ENCODE data around the gene TLE5.
A peak's percentile ranks its signal among the peaks of the same experiment; 100 is the strongest.
"Not testable (repeated sequence)": the region's sequence is repeated elsewhere in the genome, so short reads cannot be mapped to it uniquely, and the experiment has no call there.

Gene TLE5

DNA sequence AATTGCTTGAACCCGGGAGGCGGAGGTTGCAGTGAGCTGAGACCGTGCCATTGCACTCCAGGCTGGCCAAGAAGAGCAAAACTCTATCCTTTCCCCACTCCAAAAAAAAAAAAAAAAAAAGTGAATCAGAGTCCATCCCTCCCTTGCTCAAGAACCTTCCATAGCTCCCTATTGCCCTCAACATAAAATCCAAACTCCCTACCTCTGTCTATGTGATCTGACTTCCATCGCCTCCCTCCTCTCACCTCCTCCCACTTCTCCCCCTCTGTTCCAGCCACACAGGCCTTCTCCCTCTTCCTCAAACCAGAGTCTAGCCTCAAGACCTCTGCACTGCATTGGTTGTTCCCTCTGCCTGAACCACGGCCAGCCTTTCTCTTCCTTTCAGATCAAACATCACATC, 23.2 kb downstream of the TLE5 start:
- no peak overlapping the region for H2AFZ ChIP-seq (ENCODE audit: low read depth, low read length, severe bottlenecking)
- no peaks in the 10 kb centered on the region for H3K9me3 ChIP-seq (ENCODE audit: insufficient read depth, low read length)
- H3K4me3 ChIP-seq (ENCODE audit: insufficient read depth, low read length, poor library complexity, severe bottlenecking), result no peak overlapping the region
- H3K9ac ChIP-seq (ENCODE audit: low read length), result no peak overlapping the region
- no peak overlapping the region for H3K4me2 ChIP-seq (ENCODE audit: low read depth, low read length, poor library complexity, severe bottlenecking)
- no peaks in the 10 kb centered on the region for H3K36me3 ChIP-seq (ENCODE audit: low read length)
- H3K27ac ChIP-seq (ENCODE audit: low read depth, low read length), result no peak overlapping the region
- no peaks in the 10 kb centered on the region for H4K20me1 ChIP-seq (ENCODE audit: low read depth, low read length)
- no peaks in the 10 kb centered on the region for H3K27me3 ChIP-seq (ENCODE audit: low read length)
- H3K9me2 ChIP-seq (replicated peaks; ENCODE audit: insufficient read depth, low read length), result no peaks in the 10 kb centered on the region
- TF ChIP-seq, protein P1, sequence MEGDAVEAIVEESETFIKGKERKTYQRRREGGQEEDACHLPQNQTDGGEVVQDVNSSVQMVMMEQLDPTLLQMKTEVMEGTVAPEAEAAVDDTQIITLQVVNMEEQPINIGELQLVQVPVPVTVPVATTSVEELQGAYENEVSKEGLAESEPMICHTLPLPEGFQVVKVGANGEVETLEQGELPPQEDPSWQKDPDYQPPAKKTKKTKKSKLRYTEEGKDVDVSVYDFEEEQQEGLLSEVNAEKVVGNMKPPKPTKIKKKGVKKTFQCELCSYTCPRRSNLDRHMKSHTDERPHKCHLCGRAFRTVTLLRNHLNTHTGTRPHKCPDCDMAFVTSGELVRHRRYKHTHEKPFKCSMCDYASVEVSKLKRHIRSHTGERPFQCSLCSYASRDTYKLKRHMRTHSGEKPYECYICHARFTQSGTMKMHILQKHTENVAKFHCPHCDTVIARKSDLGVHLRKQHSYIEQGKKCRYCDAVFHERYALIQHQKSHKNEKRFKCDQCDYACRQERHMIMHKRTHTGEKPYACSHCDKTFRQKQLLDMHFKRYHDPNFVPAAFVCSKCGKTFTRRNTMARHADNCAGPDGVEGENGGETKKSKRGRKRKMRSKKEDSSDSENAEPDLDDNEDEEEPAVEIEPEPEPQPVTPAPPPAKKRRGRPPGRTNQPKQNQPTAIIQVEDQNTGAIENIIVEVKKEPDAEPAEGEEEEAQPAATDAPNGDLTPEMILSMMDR (IDR thresholded peaks at IDR 0.05; ENCODE audit: insufficient read depth, low read length, poor library complexity, severe bottlenecking), result no peak
- TF ChIP-seq EZH2phosphoT487 (conservative IDR thresholded peaks at IDR 0.05; ENCODE audit: low read length), result no peak
- no peaks in the 10 kb centered on the region for H3F3A ChIP-seq (ENCODE audit: insufficient read depth)
- no peaks in the 10 kb centered on the region for H3K79me2 ChIP-seq (ENCODE audit: insufficient read depth, low read length)

DNA sequence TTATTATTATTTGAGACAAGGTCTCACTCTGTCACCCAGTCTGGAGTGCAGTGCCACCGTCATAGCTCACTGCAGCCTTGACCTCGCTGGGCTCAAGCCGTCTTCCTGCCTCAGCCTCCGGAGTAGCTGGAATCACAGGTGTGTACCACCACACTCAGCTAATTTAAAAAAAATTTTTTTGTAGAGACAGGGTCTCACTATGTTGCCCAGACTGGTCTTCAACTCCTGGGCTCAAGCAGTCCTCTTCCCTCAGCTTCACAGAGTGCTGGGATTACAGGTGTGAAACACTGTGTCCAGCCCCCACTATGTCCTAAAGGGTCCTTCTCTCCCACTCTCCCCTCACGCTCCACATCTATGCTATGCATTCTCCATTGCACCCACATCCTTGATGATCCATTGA, 24.1 kb downstream of the TLE5 start:
- TF ChIP-seq EZH2phosphoT487 (conservative IDR thresholded peaks at IDR 0.05; ENCODE audit: low read length), result no peak
- TF ChIP-seq, protein P1 (IDR thresholded peaks at IDR 0.05; ENCODE audit: insufficient read depth, low read length, poor library complexity, severe bottlenecking), result no peak
- Histone ChIP-seq H2AFZ (ENCODE audit: low read depth, low read length, severe bottlenecking) (no peak overlapping the region), H3K36me3 (ENCODE audit: low read length) (no peaks in the 10 kb centered on the region), H3K4me3 (ENCODE audit: insufficient read depth, low read length, poor library complexity, severe bottlenecking) (no peak overlapping the region), H3F3A (ENCODE audit: insufficient read depth) (no peaks in the 10 kb centered on the region), H4K20me1 (ENCODE audit: low read depth, low read length) (no peaks in the 10 kb centered on the region), H3K27ac (ENCODE audit: low read depth, low read length) (no peak overlapping the region), H3K27me3 (ENCODE audit: low read length) (no peaks in the 10 kb centered on the region), H3K9ac (ENCODE audit: low read length) (no peak overlapping the region), H3K9me3 (ENCODE audit: insufficient read depth, low read length) (no peaks in the 10 kb centered on the region), H3K4me2 (ENCODE audit: low read depth, low read length, poor library complexity, severe bottlenecking) (no peak overlapping the region), H3K9me2 (replicated peaks; ENCODE audit: insufficient read depth, low read length) (no peaks in the 10 kb centered on the region), H3K79me2 (ENCODE audit: insufficient read depth, low read length) (no peaks in the 10 kb centered on the region)

DNA sequence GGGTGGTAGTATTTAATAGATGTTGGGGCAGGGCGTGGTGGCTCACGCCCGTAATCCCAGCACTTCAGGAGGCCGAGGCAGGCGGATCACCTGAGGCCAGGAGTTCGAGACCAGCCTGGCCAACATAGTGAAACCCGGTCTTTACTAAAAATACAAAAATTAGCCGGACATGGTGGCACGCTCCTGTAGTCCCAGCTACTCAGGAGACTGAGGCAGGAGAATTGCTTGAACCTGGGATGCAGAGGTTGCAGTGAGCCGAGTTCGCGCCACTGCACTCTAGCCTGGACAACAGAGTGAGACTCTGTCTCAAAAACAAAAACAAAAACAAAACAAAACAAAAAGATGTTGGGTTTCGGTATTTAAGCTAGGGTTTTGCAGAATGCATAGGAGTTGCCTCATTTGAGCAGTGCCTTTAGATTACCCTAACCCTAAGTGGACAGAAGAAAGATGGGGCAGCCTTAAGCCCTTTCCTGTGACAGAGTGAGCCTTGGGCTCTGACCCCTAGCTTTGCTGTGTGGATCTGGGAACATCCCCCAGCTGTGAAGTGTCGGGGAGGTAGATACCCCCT, 25.2 kb downstream of the TLE5 start:
- not testable (repeated sequence) for H3K27ac ChIP-seq (ENCODE audit: low read depth, low read length); H3K36me3 ChIP-seq (ENCODE audit: low read length); H3K4me3 ChIP-seq (ENCODE audit: insufficient read depth, low read length, poor library complexity, severe bottlenecking); H2AFZ ChIP-seq (ENCODE audit: low read depth, low read length, severe bottlenecking); H3K79me2 ChIP-seq (ENCODE audit: insufficient read depth, low read length); H3K27me3 ChIP-seq (ENCODE audit: low read length); H3K9me3 ChIP-seq (ENCODE audit: insufficient read depth, low read length); H3K9me2 ChIP-seq (replicated peaks; ENCODE audit: insufficient read depth, low read length); H3F3A ChIP-seq (ENCODE audit: insufficient read depth); H4K20me1 ChIP-seq (ENCODE audit: low read depth, low read length); H3K9ac ChIP-seq (ENCODE audit: low read length)
- H3K4me2 ChIP-seq (ENCODE audit: low read depth, low read length, poor library complexity, severe bottlenecking), result peak overlapping the region; percentile 74

DNA sequence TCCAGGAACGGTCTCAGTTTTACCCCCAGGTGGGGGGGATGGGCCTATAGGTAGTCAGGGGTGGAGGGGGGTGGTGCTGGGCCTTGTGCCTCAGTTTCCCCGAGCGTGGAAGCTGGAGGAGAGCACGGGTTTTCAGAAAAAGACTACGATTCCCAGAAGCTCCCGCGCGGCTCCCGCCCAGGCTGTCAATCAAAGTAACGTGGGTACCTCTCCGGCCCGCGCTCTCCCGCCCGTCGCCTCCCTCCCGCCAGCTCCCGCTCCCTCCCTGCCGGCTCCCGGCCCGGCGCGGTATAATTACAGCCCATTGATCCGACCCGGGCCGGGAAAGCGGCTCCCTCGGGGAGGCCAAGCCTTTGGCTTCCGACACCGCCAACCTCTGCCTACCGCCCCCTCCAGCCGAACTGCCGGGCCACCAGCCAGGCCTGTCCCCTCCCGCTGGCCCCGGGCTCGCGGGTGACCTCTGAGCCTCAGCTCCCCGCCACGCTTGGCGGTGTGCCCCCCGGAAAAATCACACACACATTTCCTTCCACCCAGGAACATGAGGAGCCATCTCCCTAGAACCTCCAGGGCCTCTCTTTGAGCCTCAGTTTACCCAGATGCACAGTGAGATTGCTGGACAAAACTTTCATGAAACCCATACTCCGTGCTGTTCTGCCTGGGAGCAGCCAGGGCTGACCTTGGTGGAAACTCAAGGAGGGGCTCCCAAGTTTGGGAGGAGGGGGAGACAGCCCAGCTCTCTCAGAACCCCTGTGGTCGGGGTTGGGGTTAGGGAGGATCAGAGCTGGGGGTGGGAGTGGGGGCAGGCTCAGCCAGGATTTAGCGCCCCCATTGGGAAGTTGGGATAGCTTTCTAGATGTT, 25.9 kb downstream of the TLE5 start:
- Histone ChIP-seq H3F3A (ENCODE audit: insufficient read depth) (no peaks in the 10 kb centered on the region), H3K4me3 (ENCODE audit: insufficient read depth, low read length, poor library complexity, severe bottlenecking) (peak overlapping the region; percentile 74), H3K9ac (ENCODE audit: low read length) (peak overlapping the region; percentile 73), H2AFZ (ENCODE audit: low read depth, low read length, severe bottlenecking) (peak overlapping the region; percentile 86), H3K36me3 (ENCODE audit: low read length) (no peaks in the 10 kb centered on the region), H3K9me2 (replicated peaks; ENCODE audit: insufficient read depth, low read length) (no peaks in the 10 kb centered on the region), H3K79me2 (ENCODE audit: insufficient read depth, low read length) (no peaks in the 10 kb centered on the region), H3K27me3 (ENCODE audit: low read length) (no peaks in the 10 kb centered on the region), H4K20me1 (ENCODE audit: low read depth, low read length) (no peaks in the 10 kb centered on the region), H3K4me2 (ENCODE audit: low read depth, low read length, poor library complexity, severe bottlenecking) (peak overlapping the region; percentile 74), H3K9me3 (ENCODE audit: insufficient read depth, low read length) (no peaks in the 10 kb centered on the region), H3K27ac (ENCODE audit: low read depth, low read length) (peak overlapping the region; percentile 59)
- TF ChIP-seq, protein P1 (IDR thresholded peaks at IDR 0.05; ENCODE audit: insufficient read depth, low read length, poor library complexity, severe bottlenecking), result no peak
- TF ChIP-seq EZH2phosphoT487 (conservative IDR thresholded peaks at IDR 0.05; ENCODE audit: low read length), result no peak

Measured in SU-DHL-6 (cell line).